Retina (tissue), 1 donor: ENCODE measurements around the gene BCL2L14.
"Not testable (repeated sequence)": the region's sequence is repeated elsewhere in the genome, so short reads cannot be mapped to it uniquely, and the experiment has no call there.

Experiments
- DNase-seq: peaks from one replicate; pipeline ENCODE4 v3.0.0-alpha.2; 2016

The BCL2L14 gene

DNA sequence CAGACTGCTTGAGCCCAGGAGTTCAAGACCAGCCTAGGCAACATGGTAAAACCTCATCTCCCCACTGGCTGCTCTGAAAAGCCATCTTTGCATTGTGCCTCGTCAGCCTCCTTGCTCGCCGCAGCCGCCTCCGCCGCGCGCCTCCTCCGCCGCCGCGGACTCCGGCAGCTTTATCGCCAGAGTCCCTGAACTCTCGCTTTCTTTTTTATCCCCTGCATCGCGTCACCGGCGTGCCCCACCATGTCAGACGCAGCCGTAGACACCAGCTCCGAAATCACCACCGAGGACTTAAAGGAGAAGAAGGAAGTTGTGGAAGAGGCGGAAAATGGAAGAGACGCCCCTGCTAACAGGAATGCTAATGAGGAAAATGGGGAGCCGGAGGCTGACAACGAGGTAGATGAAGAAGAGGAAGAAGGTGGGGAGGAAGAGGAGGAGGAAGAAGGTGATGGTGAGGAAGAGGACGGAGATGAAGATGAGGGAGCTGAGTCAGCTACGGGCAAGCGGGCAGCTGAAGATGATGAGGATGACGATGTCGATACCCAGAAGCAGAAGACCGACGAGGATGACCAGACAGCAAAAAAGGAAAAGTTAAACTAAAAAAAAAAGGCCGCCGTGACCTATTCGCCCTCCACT lies 40.3 kb downstream of the BCL2L14 start:
- not testable (repeated sequence) for DNase-seq

DNA sequence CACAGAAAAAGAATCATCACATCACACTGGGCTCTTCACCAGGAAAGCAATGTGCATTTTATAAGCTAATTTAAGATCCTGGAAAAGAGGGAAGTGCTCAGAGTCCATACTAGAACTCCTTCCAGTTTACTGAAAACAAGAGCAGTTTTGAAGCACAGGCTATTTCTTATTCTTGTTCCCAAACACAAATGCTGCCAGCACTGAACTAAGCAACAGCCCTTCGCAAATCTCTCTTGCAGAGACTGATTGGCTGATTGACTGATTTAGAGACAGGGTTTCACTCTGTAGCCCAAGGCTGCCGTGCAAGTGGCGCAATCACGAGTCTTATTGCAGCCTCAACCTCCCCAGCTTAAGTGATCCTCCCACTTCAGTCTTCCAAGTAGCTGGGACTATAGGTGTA lies 44.8 kb downstream of the BCL2L14 start:
- no peak for DNase-seq

DNA sequence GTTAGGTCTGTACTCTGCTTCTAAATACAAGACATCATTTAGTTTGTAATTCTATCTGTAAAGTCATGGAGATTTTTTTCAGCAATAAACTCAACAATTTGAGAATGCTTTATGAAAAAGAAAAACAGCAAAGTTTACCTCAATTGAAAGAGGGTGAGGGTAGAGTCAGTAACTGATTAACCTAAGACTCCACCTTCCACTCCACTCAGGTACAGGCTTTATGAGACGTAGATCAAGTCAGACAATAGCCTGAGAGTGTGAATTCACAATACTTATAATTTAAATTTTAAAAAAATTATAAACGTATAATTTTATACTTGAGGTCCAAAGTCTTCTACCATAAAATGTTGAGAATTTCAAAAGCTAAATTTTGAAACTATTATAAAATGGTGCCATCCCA lies 45.9 kb downstream of the BCL2L14 start:
- no peak for DNase-seq

DNA sequence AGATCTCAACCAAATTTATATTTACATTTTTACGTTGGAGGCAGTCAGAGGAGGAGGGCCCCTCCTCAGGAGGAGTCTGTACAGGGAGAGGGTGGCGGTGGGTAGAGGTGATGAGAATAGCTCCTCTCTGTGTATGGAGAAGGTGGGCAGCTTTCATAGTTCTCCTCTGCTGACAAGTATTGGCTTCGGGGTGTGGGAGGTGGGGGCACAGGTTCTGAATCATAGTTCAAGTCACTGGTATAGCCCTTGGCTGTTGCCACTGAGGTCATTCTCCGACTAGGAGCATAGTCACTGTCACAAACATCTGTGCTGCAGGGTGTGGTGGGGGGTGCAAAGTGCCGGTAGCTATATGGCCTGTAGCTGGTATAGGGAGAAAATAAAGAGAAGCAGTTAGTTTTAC lies 50.3 kb downstream of the BCL2L14 start:
- no peak for DNase-seq

DNA sequence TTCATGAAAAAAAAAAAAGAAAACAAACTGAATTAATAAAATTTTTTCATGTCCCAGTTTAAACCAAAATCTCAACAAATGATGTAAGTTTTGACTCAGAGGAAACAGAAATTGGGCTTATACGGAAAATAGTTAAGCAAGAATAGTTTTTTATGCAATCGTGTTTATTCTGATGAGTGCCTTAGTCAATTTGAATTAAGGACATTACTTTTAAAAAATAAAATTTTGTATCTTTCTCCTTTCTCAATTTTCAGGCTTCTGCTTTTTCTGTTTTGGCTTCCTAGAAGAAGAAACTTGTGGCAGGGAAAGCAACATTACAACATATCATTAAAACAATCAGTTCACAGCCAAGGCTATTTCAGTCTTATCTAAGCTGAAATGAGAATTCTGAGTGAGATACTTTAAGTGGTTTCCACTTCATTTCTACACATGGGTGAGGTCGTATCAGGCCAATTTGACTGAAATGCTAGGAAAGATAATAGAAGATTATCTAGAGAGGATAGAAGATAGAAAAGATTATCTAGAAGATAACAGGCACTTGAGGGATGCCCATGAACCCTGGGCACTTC lies 52.4 kb downstream of the BCL2L14 start:
- DNase-seq: no peak

DNA sequence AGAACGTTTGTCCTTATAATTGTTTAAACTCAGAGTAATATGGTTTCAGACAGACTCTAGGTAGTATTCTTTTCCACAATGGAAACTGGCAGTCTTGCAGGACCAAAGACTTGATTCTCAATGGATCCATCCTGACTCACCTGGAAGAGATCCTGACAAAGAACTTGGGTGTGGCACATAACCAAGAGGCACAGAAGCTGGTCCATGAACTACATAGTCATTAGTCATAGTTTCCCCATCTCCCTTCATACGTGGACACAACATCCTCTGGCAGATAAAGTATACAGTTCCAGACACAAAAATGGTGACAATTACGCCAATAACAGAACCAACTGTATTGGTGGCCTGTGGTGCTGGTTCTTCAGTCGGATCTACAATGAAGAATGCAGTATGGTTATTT lies 55.8 kb downstream of the BCL2L14 start:
- no peak for DNase-seq

DNA sequence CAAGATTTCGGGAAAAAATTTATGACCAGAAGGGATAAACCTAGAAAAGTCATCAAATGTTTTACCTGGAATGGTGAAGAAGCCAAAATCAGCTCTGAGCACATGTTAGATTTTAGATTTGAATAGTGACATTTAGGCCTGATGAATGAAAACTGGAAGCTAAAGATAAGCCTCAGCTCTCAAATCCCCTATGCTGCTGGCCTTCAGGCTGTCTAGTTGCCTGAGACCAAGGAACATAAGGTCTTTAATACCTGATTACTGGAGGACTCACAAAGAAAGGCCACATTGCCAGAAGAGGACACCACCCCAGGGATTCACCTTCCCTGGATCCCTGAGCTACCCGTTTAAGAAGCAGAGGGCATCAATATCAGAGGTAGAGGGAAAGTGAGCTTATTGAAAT lies 56.6 kb downstream of the BCL2L14 start:
- no peak for DNase-seq

DNA sequence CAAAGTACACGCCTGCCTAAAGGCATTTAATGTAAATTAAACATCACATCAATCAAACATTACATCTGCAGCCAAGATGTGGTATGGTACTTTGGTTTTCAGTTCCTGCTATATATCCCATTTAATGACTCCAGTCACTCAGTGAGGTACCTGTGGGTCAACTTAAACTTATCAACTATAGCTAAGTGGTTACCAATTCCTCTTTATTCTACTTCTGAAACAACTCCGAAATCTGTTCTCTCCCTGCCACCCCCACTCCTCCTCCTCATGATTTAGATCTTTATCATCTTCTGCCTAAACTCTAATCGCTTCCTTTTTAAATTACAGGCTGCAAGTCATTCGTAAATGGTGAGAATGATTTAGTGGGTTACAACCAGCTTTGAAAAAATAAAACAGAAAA lies 57.9 kb downstream of the BCL2L14 start:
- no peak for DNase-seq

DNA sequence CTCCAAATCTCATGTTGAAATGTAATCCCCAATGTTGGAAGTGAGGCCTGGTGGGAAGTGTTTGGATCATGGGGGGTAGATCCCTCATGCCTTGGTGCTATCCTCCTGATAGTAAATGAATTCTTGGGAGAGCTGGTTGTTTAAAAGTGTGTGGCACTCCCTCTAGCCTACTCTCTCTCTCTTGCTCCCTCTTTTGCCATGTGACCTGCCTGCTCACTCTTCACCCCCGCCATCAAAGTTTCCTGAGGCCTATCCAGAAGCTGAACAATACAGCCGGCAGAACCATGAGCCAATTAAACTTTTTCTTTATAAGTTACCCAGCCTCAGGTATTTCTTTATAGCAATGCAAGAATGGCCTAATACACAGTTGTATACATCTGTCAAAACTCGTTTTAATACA lies 62.5 kb downstream of the BCL2L14 start:
- no peak for DNase-seq

DNA sequence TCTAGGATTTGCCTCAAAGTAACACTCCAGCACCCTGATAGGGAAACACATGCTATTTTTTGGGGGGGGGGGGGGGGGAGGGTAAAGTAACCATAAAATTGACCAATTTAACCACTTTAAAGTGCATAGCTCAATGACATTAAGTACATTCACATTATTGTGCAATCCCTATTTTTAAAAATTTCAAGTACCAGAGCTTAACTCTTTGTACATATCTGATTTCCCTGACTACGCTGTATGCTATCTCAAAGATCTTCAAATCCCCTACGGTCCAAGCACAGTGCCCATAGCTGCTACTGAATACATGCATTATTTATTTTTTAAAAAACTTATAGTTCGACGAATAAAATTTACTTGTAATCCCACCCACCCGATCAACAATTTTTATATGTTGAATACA lies 63.0 kb downstream of the BCL2L14 start:
- no peak for DNase-seq

DNA sequence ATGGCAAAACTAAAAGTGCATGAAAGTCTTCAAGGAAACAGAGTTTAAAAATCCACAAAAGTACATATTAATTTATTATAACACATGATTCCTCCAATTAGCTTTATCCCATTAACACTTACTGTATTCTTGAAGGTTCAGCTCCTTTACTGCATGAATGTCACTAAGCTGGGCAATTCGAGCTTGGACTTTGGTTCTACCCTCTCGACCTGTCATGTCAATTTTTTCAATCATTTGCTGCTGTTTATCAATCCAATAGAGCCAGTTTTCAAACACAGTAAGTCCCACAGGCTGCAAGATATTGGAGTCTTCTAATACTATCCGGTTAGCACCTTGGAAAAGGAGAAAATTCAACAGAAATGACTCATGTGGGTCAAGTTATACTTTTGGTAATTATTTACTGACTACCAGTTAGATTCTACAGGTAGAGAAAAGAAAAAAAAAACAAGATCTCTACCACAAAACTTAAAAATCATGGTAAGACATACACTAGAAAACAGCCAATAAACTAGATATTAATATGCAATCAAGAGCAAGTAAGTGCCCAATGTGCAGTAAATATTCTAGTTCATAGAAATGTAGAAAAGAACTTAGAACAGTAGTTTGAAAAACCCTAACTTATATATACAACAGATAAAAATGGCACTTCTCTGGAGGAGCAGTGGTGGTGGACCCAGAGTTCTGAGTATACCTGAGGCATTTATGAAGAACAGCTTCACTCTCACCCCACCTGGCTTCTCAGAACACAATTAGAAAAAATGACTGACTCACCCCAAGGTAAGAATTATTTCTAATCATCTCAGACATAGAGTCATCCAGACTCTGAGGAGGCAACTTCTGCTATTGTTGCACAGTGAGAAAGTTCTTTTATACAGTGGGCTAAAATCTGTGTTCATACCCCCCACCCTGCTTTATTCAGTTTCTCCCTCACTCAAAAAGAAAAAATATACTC lies 67.7 kb downstream of the BCL2L14 start:
- no peak for DNase-seq

DNA sequence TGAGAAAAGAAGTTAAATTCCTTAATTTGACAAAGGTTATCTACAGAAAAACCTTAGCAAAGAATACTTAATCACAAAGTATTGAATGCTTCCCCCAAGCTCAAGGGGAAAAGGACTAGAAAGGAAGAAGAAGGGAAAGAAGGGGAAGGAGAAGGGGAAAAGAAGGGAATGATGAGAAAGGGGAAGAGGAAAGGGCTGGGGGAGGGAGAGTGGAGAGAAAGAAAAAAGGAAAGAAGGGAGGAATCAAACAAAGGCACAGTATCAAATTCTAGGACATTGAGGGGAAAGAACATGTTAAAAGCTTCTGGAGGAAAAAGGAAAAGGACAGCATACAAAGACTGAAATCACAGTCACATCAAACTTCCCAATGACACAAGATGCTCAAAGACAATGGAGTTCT lies 70.3 kb downstream of the BCL2L14 start:
- DNase-seq: no peak

DNA sequence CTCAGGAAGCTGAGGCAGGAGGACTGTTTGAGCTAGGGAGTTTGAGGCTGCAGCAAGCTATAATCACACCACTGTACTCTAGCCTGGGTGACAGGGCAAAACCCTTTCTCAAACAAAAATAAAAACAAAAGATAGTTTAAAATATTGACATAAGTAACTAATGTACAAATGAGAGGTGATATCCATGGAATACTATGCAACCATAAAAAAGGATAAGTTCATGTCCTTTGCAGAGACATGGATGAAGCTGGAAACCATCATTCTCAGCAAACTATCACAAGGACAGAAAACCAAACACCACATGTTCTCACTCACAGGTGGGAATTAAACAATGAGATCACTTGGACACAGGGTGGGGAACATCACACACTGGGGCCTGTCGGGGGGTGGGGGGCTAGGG lies 73.8 kb downstream of the BCL2L14 start:
- DNase-seq: not testable (repeated sequence)

DNA sequence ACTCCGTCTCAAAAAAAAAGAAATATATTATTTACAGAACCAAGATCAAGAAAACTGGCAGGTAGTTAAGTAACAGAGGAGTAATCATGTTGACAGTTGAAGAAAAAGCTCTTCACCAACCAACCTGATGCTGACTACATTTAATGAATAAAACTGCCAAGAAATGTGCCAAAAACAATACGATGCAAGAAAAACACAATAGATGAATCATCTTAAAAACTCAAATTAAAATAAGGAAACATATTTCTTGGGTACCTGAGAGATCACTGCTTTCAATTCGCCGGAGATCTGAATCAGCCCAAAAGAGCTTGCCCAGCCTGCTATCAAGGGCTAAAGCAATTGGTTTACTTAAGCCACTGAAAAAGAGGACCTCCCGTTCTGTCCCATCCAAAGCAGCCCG lies 76.4 kb downstream of the BCL2L14 start:
- no peak for DNase-seq
